H1 (cell line): Measurements from ENCODE around the gene EPHA10. TPM values are rescaled to one million over a fixed set of nuclear protein-coding genes. Genes with fewer than 3 reads are reported as not detected.

Source experiments
- BRCA1 ChIP-seq: IDR thresholded peaks from 2 replicates; pipeline ENCODE4 v1.6.1; 2012; ENCODE audit warnings: low read depth, low read length, improper control_type of control experiment
- EP300 ChIP-seq, 2 experiments: IDR thresholded peaks; 1 replicate in 1 of 2; 2 replicates in 1 of 2; pipeline ENCODE4 v1.6.1; 2011 to 2012; ENCODE audit warnings: low read depth in 2 of 2, low read length in 2 of 2, mild to moderate bottlenecking in 2 of 2, borderline replicate concordance in 1 of 2, inconsistent platforms in 1 of 2, moderate library complexity in 1 of 2
- SAP30 ChIP-seq: fragments of 300-600 bp; sonication (generic); IDR thresholded peaks from 2 replicates; pipeline ENCODE4 v1.7.1; 2012; ENCODE audit warnings: low read length, moderate library complexity, mild to moderate bottlenecking, inconsistent platforms; ENCODE audit not compliant: insufficient read depth, insufficient replicate concordance
- SIX5 ChIP-seq: IDR thresholded peaks from 2 replicates; pipeline ENCODE4 v1.6.1; 2011; ENCODE audit warnings: mild to moderate bottlenecking, low read depth, low read length
- TAF7 ChIP-seq: optimal IDR thresholded peaks from 2 replicates; pipeline ENCODE3; 2011; ENCODE audit warnings: low read depth, mild to moderate bottlenecking, inconsistent platforms, low read length, moderate library complexity, borderline replicate concordance
- ZNF274 ChIP-seq: IDR thresholded peaks from 2 replicates; pipeline ENCODE4 v1.7.0; 2012; ENCODE audit warnings: low read length, borderline replicate concordance; ENCODE audit errors: extremely low read depth
- polyA plus RNA-seq, 7 experiments: library from polyadenylated mRNA; depleted of rRNA in 3 of 7; stranded (reverse) in 5 of 7; unstranded in 2 of 7; fragments of >200 nt in 5 of 7; fragments of 200-250 nt in 2 of 7; gene quantifications; 1 replicate in 5 of 7; 2 replicates in 1 of 7; 4 replicates in 1 of 7; pipeline versions ENCODE4 v1.2.1 to v1.2.3, GENCODE V29; 2011 to 2013; ENCODE audit warnings: missing spikeins in 2 of 7, mixed read lengths in 2 of 7
- total RNA-seq: library from RNA; stranded (reverse); fragmentation: NEBNext Ultra II Directional; extraction: Animal tissue kit (Norgen Biotek cat#: 25700); gene quantifications from 2 replicates; pipeline ENCODE4 v1.2.1, GENCODE V29; 2021
- TF ChIP-seq, protein P1 (sequence below): fragments of 300-600 bp; sonication (generic); IDR thresholded peaks from 2 replicates; pipeline ENCODE4 v1.7.1; 2012; ENCODE audit warnings: low read length, moderate library complexity, mild to moderate bottlenecking, inconsistent platforms; ENCODE audit not compliant: insufficient replicate concordance

EPHA10 gene
- total and polyA plus RNA-seq, 2 of the 8 experiments (the other 6 are each of a cell fraction or from before 2014, with no cell fraction given), result 0.54 to 1.0 TPM

DNA sequence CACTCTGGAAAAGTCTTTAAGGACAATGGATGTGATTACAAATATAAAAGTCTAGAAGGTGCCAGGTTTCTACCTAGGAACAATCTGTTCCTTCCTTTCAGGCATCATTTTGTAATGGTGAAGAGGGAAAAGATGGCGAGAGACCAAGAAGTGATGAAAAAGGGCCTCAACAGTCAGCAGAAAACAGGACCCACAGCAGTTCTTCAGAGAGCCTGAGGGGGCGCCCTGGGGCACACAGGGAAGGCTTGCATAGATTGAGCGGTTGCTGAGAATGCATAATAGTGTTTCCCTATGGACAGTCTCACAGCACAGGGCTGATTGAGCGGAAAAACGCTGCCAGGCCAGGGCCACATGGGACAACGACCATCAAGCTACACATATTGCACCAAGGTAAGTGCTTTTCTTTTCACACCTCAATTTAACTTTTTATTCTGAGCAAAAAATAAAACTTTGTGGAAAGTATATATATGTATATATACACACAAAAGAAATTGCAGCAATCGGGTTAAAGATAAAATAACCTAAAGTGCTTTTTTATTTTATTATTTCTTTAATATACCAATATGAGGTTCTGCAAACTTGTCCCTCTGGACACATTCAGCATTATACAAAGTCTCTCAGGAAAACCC lies 46.2 kb upstream of the EPHA10 start (continued):
- TF ChIP-seq EP300 (IDR thresholded peaks at IDR 0.05; ENCODE audit: borderline replicate concordance in 1 of 2, low read depth in 2 of 2, low read length in 2 of 2), result no peak
- TF ChIP-seq, protein P1, sequence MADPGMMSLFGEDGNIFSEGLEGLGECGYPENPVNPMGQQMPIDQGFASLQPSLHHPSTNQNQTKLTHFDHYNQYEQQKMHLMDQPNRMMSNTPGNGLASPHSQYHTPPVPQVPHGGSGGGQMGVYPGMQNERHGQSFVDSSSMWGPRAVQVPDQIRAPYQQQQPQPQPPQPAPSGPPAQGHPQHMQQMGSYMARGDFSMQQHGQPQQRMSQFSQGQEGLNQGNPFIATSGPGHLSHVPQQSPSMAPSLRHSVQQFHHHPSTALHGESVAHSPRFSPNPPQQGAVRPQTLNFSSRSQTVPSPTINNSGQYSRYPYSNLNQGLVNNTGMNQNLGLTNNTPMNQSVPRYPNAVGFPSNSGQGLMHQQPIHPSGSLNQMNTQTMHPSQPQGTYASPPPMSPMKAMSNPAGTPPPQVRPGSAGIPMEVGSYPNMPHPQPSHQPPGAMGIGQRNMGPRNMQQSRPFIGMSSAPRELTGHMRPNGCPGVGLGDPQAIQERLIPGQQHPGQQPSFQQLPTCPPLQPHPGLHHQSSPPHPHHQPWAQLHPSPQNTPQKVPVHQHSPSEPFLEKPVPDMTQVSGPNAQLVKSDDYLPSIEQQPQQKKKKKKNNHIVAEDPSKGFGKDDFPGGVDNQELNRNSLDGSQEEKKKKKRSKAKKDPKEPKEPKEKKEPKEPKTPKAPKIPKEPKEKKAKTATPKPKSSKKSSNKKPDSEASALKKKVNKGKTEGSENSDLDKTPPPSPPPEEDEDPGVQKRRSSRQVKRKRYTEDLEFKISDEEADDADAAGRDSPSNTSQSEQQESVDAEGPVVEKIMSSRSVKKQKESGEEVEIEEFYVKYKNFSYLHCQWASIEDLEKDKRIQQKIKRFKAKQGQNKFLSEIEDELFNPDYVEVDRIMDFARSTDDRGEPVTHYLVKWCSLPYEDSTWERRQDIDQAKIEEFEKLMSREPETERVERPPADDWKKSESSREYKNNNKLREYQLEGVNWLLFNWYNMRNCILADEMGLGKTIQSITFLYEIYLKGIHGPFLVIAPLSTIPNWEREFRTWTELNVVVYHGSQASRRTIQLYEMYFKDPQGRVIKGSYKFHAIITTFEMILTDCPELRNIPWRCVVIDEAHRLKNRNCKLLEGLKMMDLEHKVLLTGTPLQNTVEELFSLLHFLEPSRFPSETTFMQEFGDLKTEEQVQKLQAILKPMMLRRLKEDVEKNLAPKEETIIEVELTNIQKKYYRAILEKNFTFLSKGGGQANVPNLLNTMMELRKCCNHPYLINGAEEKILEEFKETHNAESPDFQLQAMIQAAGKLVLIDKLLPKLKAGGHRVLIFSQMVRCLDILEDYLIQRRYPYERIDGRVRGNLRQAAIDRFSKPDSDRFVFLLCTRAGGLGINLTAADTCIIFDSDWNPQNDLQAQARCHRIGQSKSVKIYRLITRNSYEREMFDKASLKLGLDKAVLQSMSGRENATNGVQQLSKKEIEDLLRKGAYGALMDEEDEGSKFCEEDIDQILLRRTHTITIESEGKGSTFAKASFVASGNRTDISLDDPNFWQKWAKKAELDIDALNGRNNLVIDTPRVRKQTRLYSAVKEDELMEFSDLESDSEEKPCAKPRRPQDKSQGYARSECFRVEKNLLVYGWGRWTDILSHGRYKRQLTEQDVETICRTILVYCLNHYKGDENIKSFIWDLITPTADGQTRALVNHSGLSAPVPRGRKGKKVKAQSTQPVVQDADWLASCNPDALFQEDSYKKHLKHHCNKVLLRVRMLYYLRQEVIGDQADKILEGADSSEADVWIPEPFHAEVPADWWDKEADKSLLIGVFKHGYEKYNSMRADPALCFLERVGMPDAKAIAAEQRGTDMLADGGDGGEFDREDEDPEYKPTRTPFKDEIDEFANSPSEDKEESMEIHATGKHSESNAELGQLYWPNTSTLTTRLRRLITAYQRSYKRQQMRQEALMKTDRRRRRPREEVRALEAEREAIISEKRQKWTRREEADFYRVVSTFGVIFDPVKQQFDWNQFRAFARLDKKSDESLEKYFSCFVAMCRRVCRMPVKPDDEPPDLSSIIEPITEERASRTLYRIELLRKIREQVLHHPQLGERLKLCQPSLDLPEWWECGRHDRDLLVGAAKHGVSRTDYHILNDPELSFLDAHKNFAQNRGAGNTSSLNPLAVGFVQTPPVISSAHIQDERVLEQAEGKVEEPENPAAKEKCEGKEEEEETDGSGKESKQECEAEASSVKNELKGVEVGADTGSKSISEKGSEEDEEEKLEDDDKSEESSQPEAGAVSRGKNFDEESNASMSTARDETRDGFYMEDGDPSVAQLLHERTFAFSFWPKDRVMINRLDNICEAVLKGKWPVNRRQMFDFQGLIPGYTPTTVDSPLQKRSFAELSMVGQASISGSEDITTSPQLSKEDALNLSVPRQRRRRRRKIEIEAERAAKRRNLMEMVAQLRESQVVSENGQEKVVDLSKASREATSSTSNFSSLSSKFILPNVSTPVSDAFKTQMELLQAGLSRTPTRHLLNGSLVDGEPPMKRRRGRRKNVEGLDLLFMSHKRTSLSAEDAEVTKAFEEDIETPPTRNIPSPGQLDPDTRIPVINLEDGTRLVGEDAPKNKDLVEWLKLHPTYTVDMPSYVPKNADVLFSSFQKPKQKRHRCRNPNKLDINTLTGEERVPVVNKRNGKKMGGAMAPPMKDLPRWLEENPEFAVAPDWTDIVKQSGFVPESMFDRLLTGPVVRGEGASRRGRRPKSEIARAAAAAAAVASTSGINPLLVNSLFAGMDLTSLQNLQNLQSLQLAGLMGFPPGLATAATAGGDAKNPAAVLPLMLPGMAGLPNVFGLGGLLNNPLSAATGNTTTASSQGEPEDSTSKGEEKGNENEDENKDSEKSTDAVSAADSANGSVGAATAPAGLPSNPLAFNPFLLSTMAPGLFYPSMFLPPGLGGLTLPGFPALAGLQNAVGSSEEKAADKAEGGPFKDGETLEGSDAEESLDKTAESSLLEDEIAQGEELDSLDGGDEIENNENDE, result no peak
- TF ChIP-seq SAP30, result no peak
- TF ChIP-seq SIX5, result no peak
- no peak for TF ChIP-seq TAF7
- TF ChIP-seq ZNF274, result no peak
- TF ChIP-seq BRCA1, result no peak
